Upper lobe of left lung (tissue), 6 donors: ENCODE results near the gene AADACL4. TPM values are rescaled to one million over a fixed set of nuclear protein-coding genes. Genes with fewer than 3 reads are reported as not detected.
"Not testable (repeated sequence)": the region's sequence is repeated elsewhere in the genome, so short reads cannot be mapped to it uniquely, and the experiment has no call there.

Experiments
- ATAC-seq, 2 donors: fragments of 200-7000 bp; cut with Tn5 transposase; one replicate each; pipeline ENCODE4 v1.9.1; 2022; ENCODE audit warnings: mild to moderate bottlenecking in 2 of 2, moderate library complexity in 2 of 2; ENCODE audit not compliant: low FRiP score in 2 of 2
- DNase-seq, 2 donors: peaks; one replicate each; pipeline ENCODE4 v3.0.0-alpha.2; 2019 to 2020
- H3K27ac ChIP-seq, 4 donors: fragments of 200-600 bp; sonication (generic); one replicate each; pipeline ENCODE4 v1.5.1; 2016 to 2019
- H3K27me3 ChIP-seq, 4 donors: fragments of 200-600 bp; sonication (generic); one replicate each; pipeline ENCODE4 v1.5.1; 2017 to 2019
- H3K36me3 ChIP-seq, 4 donors: fragments of 200-600 bp; sonication (generic); one replicate each; pipeline ENCODE4 v1.5.1; 2016 to 2019
- H3K4me1 ChIP-seq, 4 donors: fragments of 200-600 bp; sonication (generic); one replicate each; pipeline ENCODE4 v1.5.1; 2018 to 2019
- H3K4me3 ChIP-seq, 4 donors: fragments of 200-600 bp; sonication (generic); one replicate each; pipeline ENCODE4 v1.5.1; 2017 to 2019; ENCODE audit warnings: mild to moderate bottlenecking in 2 of 4, moderate library complexity in 1 of 4
- H3K9me3 ChIP-seq, 4 donors: fragments of 200-600 bp; sonication (generic); one replicate each; pipeline ENCODE4 v1.5.1; 2018 to 2019
- CTCF ChIP-seq, 6 experiments: fragments of 450-650 bp in 4 of 6; fragments of 200-600 bp in 2 of 6; sonication (generic) in 2 of 6; IDR thresholded peaks; one replicate each; pipeline ENCODE4 v1.5.1; 2016 to 2019; ENCODE audit warnings: antibody characterized with exemption in 6 of 6
- EP300 ChIP-seq, 4 donors: sonication (generic); formaldehyde crosslinking; IDR thresholded peaks; one replicate each; pipeline ENCODE4 v1.5.1; 2017; ENCODE audit warnings: antibody characterized with exemption in 4 of 4, control low read depth in 2 of 4
- POLR2A ChIP-seq, 4 donors: fragments of 450-650 bp; IDR thresholded peaks; one replicate each; pipeline ENCODE4 v1.5.1; 2016 to 2017; ENCODE audit warnings: antibody characterized with exemption in 4 of 4, mild to moderate bottlenecking in 2 of 4
- POLR2AphosphoS5 ChIP-seq, 2 donors: sonication (generic); formaldehyde crosslinking; IDR thresholded peaks; one replicate each; pipeline ENCODE4 v1.5.1; 2017; ENCODE audit warnings: antibody characterized with exemption in 2 of 2
- WGBS, 2 donors: methylation state at CpG; one replicate each; pipeline ENCODE4 v1.1.5; 2017 to 2018; 5-methylcytosine and 5-hydroxymethylcytosine counted together
- total RNA-seq, 6 donors: library from RNA; depleted of rRNA in 4 of 6; stranded (reverse); fragments of >200 nt in 4 of 6; gene quantifications; one replicate each; pipeline versions ENCODE4 v1.1.0 to v1.2.1, GENCODE V29; 2016 to 2021
- donor health status: DM: no; HTN: no; CAD: no; lungs with moderate emphysema.
- donor health status: DM: no; HTN: yes; CAD: no; lungs with severe emphysema.

AADACL4 gene
- total RNA-seq, 6 donors from 2014 or later, result not detected

- WGBS, 2 donors, result 92 to 93% methylated on average over 2 of the region's 2 CpGs
- H3K27ac ChIP-seq, result no peak overlapping the region
- no peaks in the 10 kb centered on the region for H3K27me3 ChIP-seq
- TF ChIP-seq CTCF (IDR thresholded peaks at IDR 0.05) (no peak), EP300 (IDR thresholded peaks at IDR 0.05) (no peak), POLR2AphosphoS5 (IDR thresholded peaks at IDR 0.05) (no peak), POLR2A (IDR thresholded peaks at IDR 0.05) (no peak)
- no peak overlapping the region for H3K4me3 ChIP-seq
- DNase-seq (no peak), ATAC-seq (no peak)
- peaks cover 4 to 22% (median 21%) of the 10 kb centered on the region in 4 donors for H3K9me3 ChIP-seq
- H3K36me3 ChIP-seq, result no peaks in the 10 kb centered on the region
- H3K4me1 ChIP-seq, result no peaks in the 10 kb centered on the region
Measured at GRCh38 chr1:12643079-12643478, 806 bp upstream of the AADACL4 start.

GRCh38 chr1:12644237-12644636, 352 bp downstream of the AADACL4 start:
- 82 to 88% methylated on average over 2 of the region's 2 CpGs for WGBS, 2 donors
- DNase-seq, result no peak
- H3K4me1 ChIP-seq, result no peaks in the 10 kb centered on the region
- H3K36me3 ChIP-seq, result no peaks in the 10 kb centered on the region
- H3K27ac ChIP-seq, result no peak overlapping the region
- peaks cover 4 to 20% (median 19%) of the 10 kb centered on the region in 4 donors for H3K9me3 ChIP-seq
- ATAC-seq, result no peak
- TF ChIP-seq POLR2AphosphoS5 (IDR thresholded peaks at IDR 0.05) (no peak), POLR2A (IDR thresholded peaks at IDR 0.05) (no peak), EP300 (IDR thresholded peaks at IDR 0.05) (no peak)
- no peaks in the 10 kb centered on the region for H3K27me3 ChIP-seq
- no peak overlapping the region for H3K4me3 ChIP-seq

GRCh38 chr1:12644829-12645228, 944 bp downstream of the AADACL4 start:
- ATAC-seq (no peak), DNase-seq (no peak)
- no peak for TF ChIP-seq EP300 (IDR thresholded peaks at IDR 0.05)
- TF ChIP-seq CTCF (IDR thresholded peaks at IDR 0.05), result no peak
- TF ChIP-seq POLR2A (IDR thresholded peaks at IDR 0.05), result no peak
- Histone ChIP-seq H3K4me1 (no peaks in the 10 kb centered on the region), H3K4me3 (no peak overlapping the region), H3K27ac (no peak overlapping the region), H3K36me3 (no peaks in the 10 kb centered on the region), H3K9me3 (peaks cover 4 to 14% (median 13%) of the 10 kb centered on the region in 4 donors), H3K27me3 (no peaks in the 10 kb centered on the region)
- WGBS, 2 donors, result 87 to 95% methylated on average over 2 of the region's 2 CpGs

GRCh38 chr1:12645401-12645800, 1.5 kb downstream of the AADACL4 start:
- not testable (repeated sequence) for DNase-seq
- 95% methylated on average over 9 of the region's 9 CpGs for WGBS, 2 donors

GRCh38 chr1:12648741-12649140, 4.9 kb downstream of the AADACL4 start:
- DNase-seq, result no peak
- WGBS, 2 donors, result 60 to 78% methylated on average over 7 of the region's 7 CpGs
- no peaks in the 10 kb centered on the region for H3K27me3 ChIP-seq

More at GRCh38 chr1:12645401-12645800, 1.5 kb downstream of the AADACL4 start:
- not testable (repeated sequence) for H3K9me3 ChIP-seq, H3K4me3 ChIP-seq, H3K27ac ChIP-seq, H3K27me3 ChIP-seq, H3K36me3 ChIP-seq, ATAC-seq, H3K4me1 ChIP-seq

GRCh38 chr1:12649971-12650421, 6.1 kb downstream of the AADACL4 start:
- Histone ChIP-seq H3K4me3 (no peak overlapping the region), H3K27ac (no peak overlapping the region), H3K4me1 (no peaks in the 10 kb centered on the region), H3K9me3 (no peaks in the 10 kb centered on the region), H3K27me3 (no peaks in the 10 kb centered on the region), H3K36me3 (no peaks in the 10 kb centered on the region)
- ATAC-seq (no peak), DNase-seq (no peak)
- 59 to 72% methylated on average over 5 of the region's 5 CpGs for WGBS, 2 donors
- TF ChIP-seq EP300 (IDR thresholded peaks at IDR 0.05) (no peak), POLR2AphosphoS5 (IDR thresholded peaks at IDR 0.05) (no peak), CTCF (IDR thresholded peaks at IDR 0.05) (no peak), POLR2A (IDR thresholded peaks at IDR 0.05) (no peak)

More at GRCh38 chr1:12648741-12649140, 4.9 kb downstream of the AADACL4 start:
- no peak for TF ChIP-seq EP300 (IDR thresholded peaks at IDR 0.05)
- H3K27ac ChIP-seq, result no peak overlapping the region
- ATAC-seq, result no peak
- H3K4me3 ChIP-seq, result no peak overlapping the region
- H3K4me1 ChIP-seq, result no peaks in the 10 kb centered on the region
- H3K36me3 ChIP-seq, result no peaks in the 10 kb centered on the region
- no peaks in the 10 kb centered on the region for H3K9me3 ChIP-seq
